Activated gamma-delta T cell (primary cell): ENCODE measurements around the gene MPST.

Source experiments
- DNase-seq: peaks from one replicate; lab custom pipeline; 2025; lab: John Stamatoyannopoulos, UW

The MPST gene

GRCh38 chr22:37022483-37023337 lies 3.2 kb downstream of the MPST start:
- DNase-seq, result no peak

- DNase-seq, result no peak
Measured at GRCh38 chr22:37023743-37024338, 4.3 kb downstream of the MPST start.

GRCh38 chr22:37024339-37025157 lies 5.0 kb downstream of the MPST start:
- DNase-seq, result no peak

GRCh38 chr22:37025500-37026070 lies 6.0 kb downstream of the MPST start:
- no peak for DNase-seq

GRCh38 chr22:37026325-37026724 lies 6.8 kb downstream of the MPST start:
- DNase-seq, result no peak

- no peak for DNase-seq
Measured at GRCh38 chr22:37027556-37027955, 8.0 kb downstream of the MPST start.

GRCh38 chr22:37028692-37029674 lies 9.4 kb downstream of the MPST start:
- no peak for DNase-seq

- no peak for DNase-seq
Measured at GRCh38 chr22:37030560-37031281, 11.2 kb downstream of the MPST start.

- no peak for DNase-seq
Measured at GRCh38 chr22:37032134-37032534, 12.6 kb downstream of the MPST start.

GRCh38 chr22:37032535-37033460 lies 13.3 kb downstream of the MPST start:
- no peak for DNase-seq

GRCh38 chr22:37033605-37034430 lies 14.3 kb downstream of the MPST start:
- DNase-seq, result no peak

GRCh38 chr22:37036655-37037377 lies 17.3 kb downstream of the MPST start:
- DNase-seq, result no peak

GRCh38 chr22:37037669-37038068 lies 18.1 kb downstream of the MPST start:
- no peak for DNase-seq

- DNase-seq, result no peak
Measured at GRCh38 chr22:37039466-37039865, 19.9 kb downstream of the MPST start.

GRCh38 chr22:37043209-37043827 lies 23.8 kb downstream of the MPST start:
- no peak for DNase-seq

GRCh38 chr22:37043828-37044538 lies 24.4 kb downstream of the MPST start:
- no peak for DNase-seq
